Glutamatergic neuron (in vitro differentiated cells): Measurements from ENCODE around the gene RBM17. TPM values are rescaled to one million over a fixed set of nuclear protein-coding genes. Genes with fewer than 3 reads are reported as not detected.

Experiments
- DNase-seq: peaks from one replicate; pipeline ENCODE4 v3.0.0; 2022
- H3K27ac Mint-ChIP-seq: one replicate; pipeline ENCODE4 v1.8.0; 2020; ENCODE audit warnings: mild to moderate bottlenecking, mixed read lengths, inconsistent platforms; ENCODE audit not compliant: unreplicated experiment
- H3K27me3 Mint-ChIP-seq: one replicate; pipeline ENCODE4 v1.8.0; 2020; ENCODE audit warnings: mild to moderate bottlenecking, moderate library complexity, mixed read lengths, inconsistent platforms; ENCODE audit not compliant: unreplicated experiment
- H3K36me3 Mint-ChIP-seq: one replicate; pipeline ENCODE4 v1.8.0; 2020; ENCODE audit warnings: mild to moderate bottlenecking, mixed read lengths, inconsistent platforms; ENCODE audit not compliant: unreplicated experiment
- H3K4me1 Mint-ChIP-seq: one replicate; pipeline ENCODE4 v1.8.0; 2020; ENCODE audit warnings: mild to moderate bottlenecking, low read depth, mixed read lengths, inconsistent platforms; ENCODE audit not compliant: unreplicated experiment
- H3K4me3 Mint-ChIP-seq: one replicate; pipeline ENCODE4 v1.8.0; 2020; ENCODE audit warnings: mild to moderate bottlenecking, mixed read lengths, inconsistent platforms; ENCODE audit not compliant: unreplicated experiment
- H3K9me3 Mint-ChIP-seq: one replicate; pipeline ENCODE4 v1.8.0; 2020; ENCODE audit warnings: mild to moderate bottlenecking, moderate library complexity, mixed read lengths, inconsistent platforms; ENCODE audit not compliant: unreplicated experiment
- total RNA-seq: library from RNA; stranded (reverse); fragmentation: NEBNext Ultra II Directional; extraction: Animal tissue kit (Norgen Biotek cat#: 25700); gene quantifications from one replicate; pipeline ENCODE4 v1.2.1, GENCODE V29; 2021; ENCODE audit not compliant: unreplicated experiment
- TF ChIP-seq, protein P1 (sequence below): fragments of 200-600 bp; sonication (generic); IDR thresholded peaks from one replicate; pipeline ENCODE4 v1.5.0; 2021; ENCODE audit not compliant: partially characterized antibody, unreplicated experiment

Gene RBM17
- total RNA-seq, 1 donor from 2014 or later = 171 TPM

DNA sequence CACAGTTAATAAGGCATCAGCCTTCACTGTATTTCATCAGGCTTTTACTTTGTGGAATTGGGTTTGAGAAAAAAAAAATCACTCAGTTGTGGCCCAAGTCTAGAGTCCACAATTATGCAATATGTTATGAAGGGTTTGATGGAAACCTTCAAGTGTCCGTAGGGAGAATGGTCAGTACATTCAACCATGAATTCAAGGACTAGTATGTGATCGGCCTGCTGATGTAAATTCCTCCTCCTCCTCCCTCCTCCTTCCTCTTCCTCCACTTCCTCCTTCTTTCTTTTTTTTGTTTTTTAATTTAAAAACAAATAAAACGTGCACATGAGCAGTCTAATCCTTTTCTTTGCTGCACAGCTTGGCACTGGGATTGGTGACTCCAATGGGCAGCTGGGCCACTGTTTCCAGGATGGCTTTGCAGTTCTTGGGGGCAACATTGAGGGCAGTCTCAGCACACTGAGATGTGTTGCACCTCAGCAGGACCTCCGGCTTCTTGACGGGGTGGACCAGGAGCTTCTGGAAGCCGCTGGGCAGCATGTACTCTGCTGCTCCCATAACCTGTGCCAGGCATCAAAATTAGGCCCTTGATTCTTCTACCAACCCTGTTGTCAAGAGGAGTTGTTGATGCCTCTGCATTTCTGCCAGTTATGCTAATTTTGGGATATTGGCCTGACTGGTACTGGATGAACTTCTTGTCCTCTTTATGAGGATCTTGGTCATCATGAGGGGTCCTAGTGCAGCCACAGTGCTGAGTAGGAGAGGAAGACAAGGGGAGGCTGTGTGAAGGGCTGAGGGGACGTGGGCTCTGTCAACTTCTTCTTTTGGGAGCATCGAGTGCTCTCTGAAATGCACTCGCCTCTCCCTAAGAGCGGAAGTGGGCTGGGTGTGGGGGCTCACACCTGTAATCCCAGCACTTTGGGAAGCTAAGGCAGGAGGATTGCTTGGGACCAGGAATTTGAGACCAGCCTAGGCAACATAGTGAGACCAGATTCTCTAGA is 17.4 kb upstream of the RBM17 start:
- Mint-ChIP-seq H3K4me3 (no peak overlapping the region), H3K9me3 (peaks cover 4% of the 10 kb centered on the region), H3K27ac (no peak overlapping the region), H3K4me1 (no peaks in the 10 kb centered on the region), H3K36me3 (no peaks in the 10 kb centered on the region), H3K27me3 (no peaks in the 10 kb centered on the region)
- TF ChIP-seq, protein P1, sequence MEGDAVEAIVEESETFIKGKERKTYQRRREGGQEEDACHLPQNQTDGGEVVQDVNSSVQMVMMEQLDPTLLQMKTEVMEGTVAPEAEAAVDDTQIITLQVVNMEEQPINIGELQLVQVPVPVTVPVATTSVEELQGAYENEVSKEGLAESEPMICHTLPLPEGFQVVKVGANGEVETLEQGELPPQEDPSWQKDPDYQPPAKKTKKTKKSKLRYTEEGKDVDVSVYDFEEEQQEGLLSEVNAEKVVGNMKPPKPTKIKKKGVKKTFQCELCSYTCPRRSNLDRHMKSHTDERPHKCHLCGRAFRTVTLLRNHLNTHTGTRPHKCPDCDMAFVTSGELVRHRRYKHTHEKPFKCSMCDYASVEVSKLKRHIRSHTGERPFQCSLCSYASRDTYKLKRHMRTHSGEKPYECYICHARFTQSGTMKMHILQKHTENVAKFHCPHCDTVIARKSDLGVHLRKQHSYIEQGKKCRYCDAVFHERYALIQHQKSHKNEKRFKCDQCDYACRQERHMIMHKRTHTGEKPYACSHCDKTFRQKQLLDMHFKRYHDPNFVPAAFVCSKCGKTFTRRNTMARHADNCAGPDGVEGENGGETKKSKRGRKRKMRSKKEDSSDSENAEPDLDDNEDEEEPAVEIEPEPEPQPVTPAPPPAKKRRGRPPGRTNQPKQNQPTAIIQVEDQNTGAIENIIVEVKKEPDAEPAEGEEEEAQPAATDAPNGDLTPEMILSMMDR = no peak
- DNase-seq = no peak

DNA sequence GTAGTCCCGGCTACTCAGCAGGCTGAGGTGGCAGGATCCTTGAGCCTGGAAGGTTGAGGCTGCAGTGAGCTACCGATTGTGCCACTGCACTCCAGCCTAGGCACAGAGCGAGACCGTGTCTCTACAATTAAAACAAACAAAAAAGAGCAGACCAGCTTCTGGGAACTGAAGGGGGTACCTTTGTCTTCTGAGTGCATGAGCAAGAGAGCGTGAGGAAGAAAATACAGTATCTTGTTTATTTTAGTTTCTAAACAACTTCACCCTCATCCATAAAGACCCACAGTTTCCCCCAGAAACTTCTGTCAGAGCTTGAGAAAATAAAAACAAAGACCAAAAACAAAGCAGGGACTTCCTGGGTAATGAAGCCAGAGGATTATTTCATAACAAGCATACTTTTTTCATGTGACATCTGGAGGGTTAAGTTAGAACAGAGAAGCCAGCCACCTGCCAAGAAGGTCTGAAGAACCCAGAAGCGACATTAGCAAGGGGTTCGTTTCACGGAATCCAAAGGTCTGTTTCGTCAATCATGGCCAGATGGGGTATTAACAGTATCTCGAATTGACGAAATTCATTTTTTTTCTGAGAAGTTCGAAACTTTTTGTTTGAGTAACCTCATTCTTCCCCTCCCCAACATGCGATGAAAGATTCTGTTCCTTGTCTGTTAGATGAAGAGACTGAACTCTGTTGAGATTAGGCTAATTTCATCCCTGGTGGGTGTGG is 16.5 kb upstream of the RBM17 start:
- peaks cover 4% of the 10 kb centered on the region for H3K9me3 Mint-ChIP-seq
- TF ChIP-seq, protein P1 = no peak
- H3K36me3 Mint-ChIP-seq = no peaks in the 10 kb centered on the region
- H3K4me3 Mint-ChIP-seq = no peak overlapping the region
- peaks cover 1% of the 10 kb centered on the region for H3K27me3 Mint-ChIP-seq
- no peak for DNase-seq
- H3K4me1 Mint-ChIP-seq = no peaks in the 10 kb centered on the region
- no peak overlapping the region for H3K27ac Mint-ChIP-seq

DNA sequence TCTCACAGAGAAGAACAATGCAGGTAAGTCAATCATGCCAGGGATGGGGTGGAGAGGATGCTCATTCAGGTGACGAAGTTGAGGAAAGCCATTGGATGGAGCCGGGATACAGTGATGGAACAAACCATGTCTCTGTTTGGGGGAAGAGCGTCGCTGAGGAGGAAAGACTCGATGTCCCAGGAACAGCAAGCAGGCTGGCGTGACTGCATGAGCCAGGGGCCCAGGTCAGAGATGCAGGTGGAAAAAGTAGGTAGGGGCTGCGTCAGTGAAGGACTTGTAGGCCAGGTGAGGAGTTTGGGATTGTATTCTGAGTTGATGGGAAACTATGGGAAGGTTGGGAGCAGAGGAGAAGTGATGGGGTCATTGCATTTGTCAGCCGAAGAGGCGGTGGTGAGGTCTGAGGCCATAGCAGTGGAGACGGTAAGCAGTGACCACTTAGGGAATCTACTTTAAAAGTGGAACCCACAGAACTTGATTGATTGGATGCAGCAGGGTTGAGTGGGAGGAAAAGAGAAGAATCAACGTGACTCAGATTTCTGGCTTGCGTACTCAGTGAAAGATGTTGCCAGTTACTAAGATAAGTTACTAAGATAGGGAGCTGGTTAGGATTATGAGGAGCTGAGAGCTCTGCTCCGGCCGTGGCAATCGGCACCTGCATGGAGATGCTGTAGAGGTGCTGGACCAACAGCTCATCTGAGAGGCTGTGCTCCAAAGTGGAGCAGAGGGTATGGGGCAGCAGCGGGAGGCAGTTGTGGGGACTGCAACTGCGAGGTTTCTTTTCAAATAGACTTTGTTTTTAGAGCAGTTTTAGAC is 14.1 kb upstream of the RBM17 start:
- no peaks in the 10 kb centered on the region for H3K4me1 Mint-ChIP-seq
- H3K9me3 Mint-ChIP-seq = peaks cover 5% of the 10 kb centered on the region
- H3K27me3 Mint-ChIP-seq = peaks cover 1% of the 10 kb centered on the region
- TF ChIP-seq, protein P1 = no peak
- DNase-seq = no peak
- no peaks in the 10 kb centered on the region for H3K36me3 Mint-ChIP-seq
- no peak overlapping the region for H3K27ac Mint-ChIP-seq
- no peak overlapping the region for H3K4me3 Mint-ChIP-seq

DNA sequence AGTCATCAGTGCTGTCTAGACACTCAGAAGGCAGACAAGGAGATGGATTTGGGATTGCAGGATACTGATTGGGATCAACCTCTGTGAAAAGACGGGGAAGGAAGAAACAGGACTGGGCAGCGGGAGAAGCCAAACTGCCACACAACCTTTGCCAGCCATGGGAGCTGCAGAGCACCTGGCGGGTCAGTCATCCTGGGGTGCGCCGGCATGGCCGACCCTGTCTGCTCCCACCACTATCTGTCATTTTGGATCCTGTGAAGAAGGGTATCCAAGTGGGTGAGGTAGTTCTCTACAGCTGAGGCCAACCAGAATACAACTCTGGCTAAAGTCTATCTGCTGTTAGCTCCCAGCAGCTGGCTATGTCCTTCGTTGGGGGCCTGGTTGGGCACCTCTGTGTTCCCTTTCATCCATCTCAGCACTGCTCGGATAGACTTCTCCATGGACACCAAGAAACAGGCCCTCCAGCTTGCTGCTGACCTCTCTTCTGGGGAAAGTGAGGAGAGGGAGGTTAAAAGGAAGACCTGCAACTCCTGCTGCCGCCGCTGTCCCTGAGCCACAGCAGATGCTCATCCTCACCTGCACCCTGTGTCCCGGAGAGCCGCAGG is 11.7 kb upstream of the RBM17 start:
- Mint-ChIP-seq H3K36me3 (peaks cover 6% of the 10 kb centered on the region), H3K27ac (no peak overlapping the region), H3K9me3 (peaks cover 5% of the 10 kb centered on the region), H3K4me1 (no peaks in the 10 kb centered on the region), H3K4me3 (no peak overlapping the region), H3K27me3 (peaks cover 1% of the 10 kb centered on the region)
- TF ChIP-seq, protein P1 = no peak
- no peak for DNase-seq
